HEK293 (cell line): ENCODE data around the gene GPC2.

Source experiments
- CTCF ChIA-PET: fragments of 350-600 bp; formaldehyde crosslinking; extraction: SDS; loops from one replicate; lab custom pipeline; 2021; ENCODE audit warnings: antibody characterized with exemption; lab: Yijun Ruan, JAX
- POLR2A ChIA-PET: fragments of 300-600 bp; formaldehyde crosslinking; extraction: SDS; loops from one replicate; lab custom pipeline; 2020; ENCODE audit warnings: antibody characterized with exemption, inconsistent platforms; lab: Yijun Ruan, JAX
- H3K27ac ChIP-seq: fragments of 200-500 bp; sonication (Bioruptor generic); 2 replicates; pipeline ENCODE4 v1.5.1; 2014; ENCODE audit warnings: low read depth, low read length, control low read depth, inconsistent platforms; ENCODE audit errors: extremely low read depth
- H3K36me3 ChIP-seq, 2 experiments: fragments of 200-500 bp in 1 of 2; sonication (Bioruptor generic) in 1 of 2; 1 replicate in 1 of 2; 2 replicates in 1 of 2; pipeline ENCODE4 v1.5.1; 2014 to 2017; ENCODE audit warnings: inconsistent platforms in 2 of 2, low read length in 2 of 2; ENCODE audit not compliant: control insufficient read depth in 2 of 2, insufficient read depth in 1 of 2
- H3K4me1 ChIP-seq: fragments of 200-500 bp; sonication (Bioruptor generic); 2 replicates; pipeline ENCODE4 v1.5.1; 2014; ENCODE audit warnings: mild to moderate bottlenecking, low read length, inconsistent platforms; ENCODE audit not compliant: control insufficient read depth, insufficient read depth
- H3K4me3 ChIP-seq: 2 replicates; pipeline ENCODE4 v1.5.1; 2011; ENCODE audit warnings: low read depth, mild to moderate bottlenecking, control low read depth, low read length, moderate library complexity
- H3K9me3 ChIP-seq: fragments of 200-500 bp; sonication (Bioruptor generic); 2 replicates; pipeline ENCODE4 v1.5.1; 2014; ENCODE audit warnings: low read depth, low read length, inconsistent platforms; ENCODE audit not compliant: control insufficient read depth, insufficient read depth
- EGR2 ChIP-seq: fragments of 450-650 bp; formaldehyde crosslinking; IDR thresholded peaks from 2 replicates; pipeline ENCODE4 v1.5.1; 2016; ENCODE audit warnings: low read depth, missing biosample characterization, missing genetic modification characterization
- GLIS2 ChIP-seq: fragments of 450-650 bp; formaldehyde crosslinking; IDR thresholded peaks from 2 replicates; pipeline ENCODE4 v1.5.1; 2016; ENCODE audit warnings: missing biosample characterization, missing genetic modification characterization
- PBX3 ChIP-seq: sonication (generic); formaldehyde crosslinking; IDR thresholded peaks from 2 replicates; pipeline ENCODE4 v1.8.1; 2022; ENCODE audit warnings: mild to moderate bottlenecking, moderate library complexity, missing genetic modification reagents
- SCRT1 ChIP-seq: fragments of 450-650 bp; formaldehyde crosslinking; IDR thresholded peaks from 2 replicates; pipeline ENCODE4 v1.5.1; 2016; ENCODE audit warnings: missing biosample characterization, missing genetic modification characterization, borderline replicate concordance
- SCRT2 ChIP-seq: fragments of 450-650 bp; formaldehyde crosslinking; IDR thresholded peaks from 2 replicates; pipeline ENCODE4 v1.5.1; 2016; ENCODE audit warnings: missing biosample characterization, missing genetic modification characterization
- ZFHX2 ChIP-seq: fragments of 450-650 bp; formaldehyde crosslinking; conservative IDR thresholded peaks from 2 replicates; pipeline ENCODE4 v1.5.1; 2016; ENCODE audit warnings: missing biosample characterization, missing genetic modification characterization
- ZFP37 ChIP-seq: fragments of 450-650 bp; formaldehyde crosslinking; IDR thresholded peaks from 2 replicates; pipeline ENCODE4 v1.5.1; 2016; ENCODE audit warnings: missing biosample characterization, missing genetic modification characterization
- ZFP69B ChIP-seq: fragments of 450-650 bp; formaldehyde crosslinking; IDR thresholded peaks from 2 replicates; pipeline ENCODE4 v1.5.1; 2016; ENCODE audit warnings: missing biosample characterization, missing genetic modification characterization
- ZNF2 ChIP-seq: fragments of 450-650 bp; formaldehyde crosslinking; IDR thresholded peaks from 2 replicates; pipeline ENCODE4 v1.5.1; 2016; ENCODE audit warnings: missing biosample characterization, missing genetic modification characterization
- ZNF23 ChIP-seq: fragments of 450-650 bp; formaldehyde crosslinking; IDR thresholded peaks from 2 replicates; pipeline ENCODE4 v1.5.1; 2016; ENCODE audit warnings: missing biosample characterization, missing genetic modification characterization, borderline replicate concordance
- ZNF239 ChIP-seq: fragments of 450-650 bp; formaldehyde crosslinking; IDR thresholded peaks from 2 replicates; pipeline ENCODE4 v1.5.1; 2016; ENCODE audit warnings: missing biosample characterization, missing genetic modification characterization
- ZNF266 ChIP-seq: fragments of 450-650 bp; formaldehyde crosslinking; IDR thresholded peaks from 2 replicates; pipeline ENCODE4 v1.5.1; 2016; ENCODE audit warnings: missing biosample characterization, missing genetic modification characterization, low read depth
- ZNF280D ChIP-seq: fragments of 450-650 bp; formaldehyde crosslinking; IDR thresholded peaks from 2 replicates; pipeline ENCODE4 v1.5.1; 2016; ENCODE audit warnings: missing biosample characterization, missing genetic modification characterization
- ZNF394 ChIP-seq: fragments of 450-650 bp; formaldehyde crosslinking; IDR thresholded peaks from 2 replicates; pipeline ENCODE4 v1.5.1; 2016; ENCODE audit warnings: missing biosample characterization, missing genetic modification characterization, mild to moderate bottlenecking, moderate library complexity, borderline replicate concordance
- ZNF416 ChIP-seq: fragments of 450-650 bp; formaldehyde crosslinking; IDR thresholded peaks from 2 replicates; pipeline ENCODE4 v1.5.1; 2016; ENCODE audit warnings: missing biosample characterization, missing genetic modification characterization
- ZNF426 ChIP-seq: fragments of 450-650 bp; formaldehyde crosslinking; IDR thresholded peaks from 2 replicates; pipeline ENCODE4 v1.5.1; 2017; ENCODE audit warnings: missing biosample characterization, missing genetic modification characterization, mild to moderate bottlenecking, inconsistent platforms, moderate library complexity
- ZNF433 ChIP-seq: fragments of 450-650 bp; formaldehyde crosslinking; IDR thresholded peaks from 2 replicates; pipeline ENCODE4 v1.5.1; 2016; ENCODE audit warnings: missing biosample characterization, missing genetic modification characterization, low read depth
- ZNF596 ChIP-seq: fragments of 450-650 bp; IDR thresholded peaks from 2 replicates; pipeline ENCODE4 v1.5.0; 2018; ENCODE audit warnings: missing biosample characterization, mild to moderate bottlenecking, missing genetic modification characterization, moderate library complexity
- ZNF785 ChIP-seq: fragments of 450-650 bp; formaldehyde crosslinking; IDR thresholded peaks from 2 replicates; pipeline ENCODE4 v1.5.1; 2016; ENCODE audit warnings: missing biosample characterization, missing genetic modification characterization
- ZNF837 ChIP-seq: fragments of 450-650 bp; formaldehyde crosslinking; IDR thresholded peaks from 2 replicates; pipeline ENCODE4 v1.5.1; 2016; ENCODE audit warnings: missing biosample characterization, missing genetic modification characterization

Gene GPC2

GRCh38 chr7:100212631-100213286 lies 35.6 kb upstream of the GPC2 start:
- ChIA-PET CTCF (interaction anchor here (0.6 to 6.8 kb wide), 2 partner anchors 69 to 81 kb away, joined by 4 to 55 read pairs; no protein-coding TSS in a partner anchor), POLR2A (interaction anchor here (0.6 kb wide), 1 partner anchor 43 kb away, joined by 6 read pairs; no protein-coding TSS in a partner anchor)
- Histone ChIP-seq H3K36me3 (no peaks in the 10 kb centered on the region), H3K4me1 (no peaks in the 10 kb centered on the region), H3K27ac (no peak overlapping the region), H3K9me3 (no peaks in the 10 kb centered on the region), H3K4me3 (no peak overlapping the region)
- no peak for TF ChIP-seq ZNF266 (tag by site-specific recombination)
- TF ChIP-seq ZNF394 (tag by site-specific recombination): no peak
- TF ChIP-seq EGR2 (tag by site-specific recombination): no peak

GRCh38 chr7:100211342-100211780 lies 34.2 kb upstream of the GPC2 start:
- no peaks in the 10 kb centered on the region for H3K9me3 ChIP-seq
- H3K4me3 ChIP-seq: no peak overlapping the region
- H3K4me1 ChIP-seq: no peaks in the 10 kb centered on the region
- ChIA-PET POLR2A (no interaction called here), CTCF (interaction anchor here (1.5 to 6.8 kb wide), 2 partner anchors 18 to 79 kb away, joined by 4 to 55 read pairs; no protein-coding TSS in a partner anchor)
- H3K27ac ChIP-seq: no peak overlapping the region
- H3K36me3 ChIP-seq: no peaks in the 10 kb centered on the region
- TF ChIP-seq ZNF23 (tag by site-specific recombination) (no peak), ZNF280D (tag by site-specific recombination) (no peak), ZFHX2 (no peak), GLIS2 (tag by site-specific recombination) (no peak), ZFP69B (tag by site-specific recombination) (no peak)

GRCh38 chr7:100210805-100211204 lies 33.6 kb upstream of the GPC2 start:
- Histone ChIP-seq H3K27ac (no peak overlapping the region), H3K4me3 (no peak overlapping the region), H3K4me1 (no peaks in the 10 kb centered on the region), H3K36me3 (no peaks in the 10 kb centered on the region), H3K9me3 (no peaks in the 10 kb centered on the region)
- ChIA-PET POLR2A (no interaction called here), CTCF (interaction anchor here (0.6 to 6.8 kb wide), 5 partner anchors 7 to 423 kb away, joined by 3 to 55 read pairs (median 7); no protein-coding TSS in a partner anchor)
- TF ChIP-seq EGR2 (tag by site-specific recombination) (0 out of 2 replicates have a peak, but pooled peaks have one; percentile 35), ZFHX2 (peak; percentile 17; the same call in 1 of the 2 replicates), SCRT1 (peak; percentile 56; the same call in 1 of the 2 replicates), SCRT2 (peak; percentile 85), ZNF2 (tag by site-specific recombination) (no peak), ZNF426 (tag by site-specific recombination) (no peak)

GRCh38 chr7:100209493-100209892 lies 32.3 kb upstream of the GPC2 start:
- no peaks in the 10 kb centered on the region for H3K36me3 ChIP-seq
- H3K9me3 ChIP-seq: no peaks in the 10 kb centered on the region
- no peak overlapping the region for H3K27ac ChIP-seq
- no peak for TF ChIP-seq ZNF239 (tag by site-specific recombination)
- no peak for TF ChIP-seq ZNF837
- no peak for TF ChIP-seq ZNF785
- TF ChIP-seq PBX3 (CRISPR knock-in tag): no peak
- TF ChIP-seq ZNF433: no peak
- TF ChIP-seq ZNF596 (tag by site-specific recombination): no peak
- TF ChIP-seq ZNF416 (tag by site-specific recombination): no peak
- TF ChIP-seq ZFP37: no peak
- TF ChIP-seq, all 188 proteins: peak for 0
- CTCF ChIA-PET: interaction anchor here (2.1 to 6.8 kb wide), 3 partner anchors 8 to 77 kb away, joined by 7 to 55 read pairs (median 20); no protein-coding TSS in a partner anchor
- POLR2A ChIA-PET: interaction anchor here (0.8 kb wide), 1 partner anchor 220 kb away, joined by 3 read pairs; the partner anchor contains the start of genes MEPCE and ZCWPW1
- H3K4me1 ChIP-seq: no peaks in the 10 kb centered on the region
- H3K4me3 ChIP-seq: no peak overlapping the region
